ENCODE measurements around the gene ERMARD.
A peak's percentile ranks its signal among the peaks of the same experiment; 100 is the strongest.

The ERMARD gene

GRCh38 chr6:169751242-169752073 is at the start of gene ERMARD, which contains the start of gene DYNLT2:
Gene ERMARD, plus strand, starts transcription at chr6:169751622. Its CDS starts 36 bp downstream, at chr6:169751658.
Gene DYNLT2, minus strand, starts transcription at chr6:169751572. Its CDS starts 114 bp downstream, at chr6:169751458.
- DNase-seq, result peak; percentile 94

- DNase-seq, result peak; percentile 97
These were observed 49.2 kb upstream of the ERMARD start, which contains the start of the genes C6orf120 and WDR27 for GRCh38 chr6:169701954-169702839. Gene C6orf120, plus strand, starts transcription at chr6:169702126. Its CDS starts 334 bp downstream, at chr6:169702460. Gene WDR27, minus strand, starts transcription at chr6:169702029. Its CDS starts 13,024 bp downstream, at chr6:169689005.

- DNase-seq, result no peak
These were observed 48.6 kb upstream of the ERMARD start for GRCh38 chr6:169702840-169703246.

GRCh38 chr6:169707772-169708171 is 43.6 kb upstream of the ERMARD start:
- no peak for DNase-seq

- no peak for DNase-seq
These were observed 42.1 kb upstream of the ERMARD start for GRCh38 chr6:169709293-169709692.

- no peak for DNase-seq
These were observed 41.4 kb upstream of the ERMARD start for GRCh38 chr6:169710009-169710408.

GRCh38 chr6:169714178-169714577 is 37.2 kb upstream of the ERMARD start:
- DNase-seq, result no peak

- DNase-seq, result no peak
These were observed 36.8 kb upstream of the ERMARD start for GRCh38 chr6:169714595-169714994.

- DNase-seq, result no peak
These were observed 32.3 kb upstream of the ERMARD start for GRCh38 chr6:169719117-169719516.

GRCh38 chr6:169720207-169720855 is 31.1 kb upstream of the ERMARD start:
- DNase-seq, result peak; percentile 28

- peak; percentile 41 for DNase-seq
These were observed 28.8 kb upstream of the ERMARD start for GRCh38 chr6:169722362-169723199.

GRCh38 chr6:169723200-169723909 is 28.1 kb upstream of the ERMARD start:
- DNase-seq, result peak; percentile 68

GRCh38 chr6:169723991-169724493 is 27.4 kb upstream of the ERMARD start:
- peak; percentile 53 for DNase-seq

GRCh38 chr6:169724494-169725124 is 26.8 kb upstream of the ERMARD start, which contains the start of gene PHF10:
Gene PHF10, minus strand, starts transcription at chr6:169724500. Its CDS starts 569 bp downstream, at chr6:169723931.
- peak; percentile 79 for DNase-seq

GRCh38 chr6:169725125-169726048 is 26.0 kb upstream of the ERMARD start:
- peak; percentile 15 for DNase-seq

- DNase-seq, result no peak
These were observed 25.4 kb upstream of the ERMARD start for GRCh38 chr6:169726049-169726400.

GRCh38 chr6:169726963-169727362 is 24.5 kb upstream of the ERMARD start:
- no peak for DNase-seq

- DNase-seq, result no peak
These were observed 21.5 kb upstream of the ERMARD start for GRCh38 chr6:169729961-169730360.
